HEK293 (cell line): Measurements from ENCODE around the gene HDHD3.
A peak's percentile ranks its signal among the peaks of the same experiment; 100 is the strongest.

ENCODE experiments used
- CTCF ChIA-PET: fragments of 350-600 bp; formaldehyde crosslinking; extraction: SDS; loops from one replicate; lab custom pipeline; 2021; ENCODE audit warnings: antibody characterized with exemption; lab: Yijun Ruan, JAX
- POLR2A ChIA-PET: fragments of 300-600 bp; formaldehyde crosslinking; extraction: SDS; loops from one replicate; lab custom pipeline; 2020; ENCODE audit warnings: antibody characterized with exemption, inconsistent platforms; lab: Yijun Ruan, JAX
- H3K27ac ChIP-seq: fragments of 200-500 bp; sonication (Bioruptor generic); 2 replicates; pipeline ENCODE4 v1.5.1; 2014; ENCODE audit warnings: low read depth, low read length, control low read depth, inconsistent platforms; ENCODE audit errors: extremely low read depth
- H3K36me3 ChIP-seq, 2 experiments: fragments of 200-500 bp in 1 of 2; sonication (Bioruptor generic) in 1 of 2; 1 replicate in 1 of 2; 2 replicates in 1 of 2; pipeline ENCODE4 v1.5.1; 2014 to 2017; ENCODE audit warnings: inconsistent platforms in 2 of 2, low read length in 2 of 2; ENCODE audit not compliant: control insufficient read depth in 2 of 2, insufficient read depth in 1 of 2
- H3K4me1 ChIP-seq: fragments of 200-500 bp; sonication (Bioruptor generic); 2 replicates; pipeline ENCODE4 v1.5.1; 2014; ENCODE audit warnings: mild to moderate bottlenecking, low read length, inconsistent platforms; ENCODE audit not compliant: control insufficient read depth, insufficient read depth
- H3K4me3 ChIP-seq: 2 replicates; pipeline ENCODE4 v1.5.1; 2011; ENCODE audit warnings: low read depth, mild to moderate bottlenecking, control low read depth, low read length, moderate library complexity
- H3K9me3 ChIP-seq: fragments of 200-500 bp; sonication (Bioruptor generic); 2 replicates; pipeline ENCODE4 v1.5.1; 2014; ENCODE audit warnings: low read depth, low read length, inconsistent platforms; ENCODE audit not compliant: control insufficient read depth, insufficient read depth
- KLF7 ChIP-seq: fragments of 450-650 bp; formaldehyde crosslinking; IDR thresholded peaks from 2 replicates; pipeline ENCODE4 v1.5.1; 2016; ENCODE audit warnings: missing biosample characterization, missing genetic modification characterization, borderline replicate concordance
- PRDM10 ChIP-seq: fragments of 450-650 bp; formaldehyde crosslinking; IDR thresholded peaks from 2 replicates; pipeline ENCODE4 v1.5.1; 2016; ENCODE audit warnings: missing biosample characterization, missing genetic modification characterization
- REST ChIP-seq: fragments of 450-650 bp; formaldehyde crosslinking; IDR thresholded peaks from 2 replicates; pipeline ENCODE4 v1.5.1; 2016; ENCODE audit warnings: missing biosample characterization, missing genetic modification characterization
- ZBTB17 ChIP-seq: fragments of 450-650 bp; formaldehyde crosslinking; IDR thresholded peaks from 2 replicates; pipeline ENCODE4 v1.5.1; 2016; ENCODE audit warnings: missing biosample characterization, missing genetic modification characterization
- ZFP37 ChIP-seq: fragments of 450-650 bp; formaldehyde crosslinking; IDR thresholded peaks from 2 replicates; pipeline ENCODE4 v1.5.1; 2016; ENCODE audit warnings: missing biosample characterization, missing genetic modification characterization
- ZNF112 ChIP-seq: fragments of 450-650 bp; formaldehyde crosslinking; IDR thresholded peaks from 2 replicates; pipeline ENCODE4 v1.5.0; 2017; ENCODE audit warnings: missing biosample characterization, missing genetic modification characterization
- ZNF274 ChIP-seq, 2 experiments: fragments of 200-500 bp in 1 of 2; fragments of 450-650 bp in 1 of 2; sonication (Bioruptor generic) in 1 of 2; formaldehyde crosslinking in 1 of 2; IDR thresholded peaks; 2 replicates each; pipeline versions ENCODE4 v1.5.1 to v1.6.1; 2014 to 2016; ENCODE audit warnings: borderline replicate concordance in 1 of 2, inconsistent platforms in 1 of 2, low read length in 1 of 2, missing biosample characterization in 1 of 2, missing genetic modification characterization in 1 of 2
- ZNF335 ChIP-seq: fragments of 450-650 bp; formaldehyde crosslinking; conservative IDR thresholded peaks from 2 replicates; pipeline ENCODE4 v1.5.1; 2016; ENCODE audit warnings: missing biosample characterization, missing genetic modification characterization
- ZNF398 ChIP-seq: fragments of 450-650 bp; formaldehyde crosslinking; IDR thresholded peaks from 2 replicates; pipeline ENCODE4 v1.5.1; 2017; ENCODE audit warnings: missing biosample characterization, missing genetic modification characterization
- ZNF639 ChIP-seq: fragments of 450-650 bp; formaldehyde crosslinking; IDR thresholded peaks from 2 replicates; pipeline ENCODE4 v1.5.1; 2016; ENCODE audit warnings: missing biosample characterization, missing genetic modification characterization

Gene HDHD3

DNA sequence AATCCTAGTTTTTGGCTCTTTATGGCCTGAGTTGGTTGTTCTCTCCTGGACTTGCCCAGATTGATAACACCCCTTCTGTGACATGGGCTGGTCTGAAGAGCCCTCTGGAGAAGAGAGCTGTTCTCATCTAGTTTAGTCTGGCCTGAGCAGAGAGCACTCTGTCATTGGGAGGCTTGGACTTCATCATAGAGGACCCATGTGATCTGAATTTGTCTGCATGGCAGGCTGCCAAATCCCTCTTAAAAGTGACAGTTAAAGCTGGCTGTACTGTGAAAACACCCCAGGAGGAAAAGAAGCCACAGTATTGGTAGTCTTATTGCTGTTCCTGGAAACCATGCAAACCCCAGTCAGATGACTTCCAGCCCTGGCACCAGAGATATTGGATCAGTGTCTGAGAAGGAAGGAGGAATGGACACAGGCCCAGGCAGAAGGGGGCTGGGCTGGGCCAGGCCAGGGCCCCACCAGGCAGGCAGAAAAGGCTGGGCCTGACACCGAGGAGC, 33.0 kb downstream of the HDHD3 start (continued):
- TF ChIP-seq ZFP37 (tag by site-specific recombination) = no peak
- no peak for TF ChIP-seq REST (tag by site-specific recombination)
- no peak for TF ChIP-seq ZNF274 (IDR thresholded peaks at IDR 0.05; ENCODE audit: low read length)
- no peak for TF ChIP-seq ZNF274 (tag by site-specific recombination; IDR thresholded peaks at IDR 0.05; ENCODE audit: borderline replicate concordance)
- TF ChIP-seq ZNF112 (tag by site-specific recombination) = no peak
- peak; percentile 97 for TF ChIP-seq ZBTB17 (tag by site-specific recombination)
- TF ChIP-seq ZNF639 (tag by site-specific recombination) = no peak

DNA sequence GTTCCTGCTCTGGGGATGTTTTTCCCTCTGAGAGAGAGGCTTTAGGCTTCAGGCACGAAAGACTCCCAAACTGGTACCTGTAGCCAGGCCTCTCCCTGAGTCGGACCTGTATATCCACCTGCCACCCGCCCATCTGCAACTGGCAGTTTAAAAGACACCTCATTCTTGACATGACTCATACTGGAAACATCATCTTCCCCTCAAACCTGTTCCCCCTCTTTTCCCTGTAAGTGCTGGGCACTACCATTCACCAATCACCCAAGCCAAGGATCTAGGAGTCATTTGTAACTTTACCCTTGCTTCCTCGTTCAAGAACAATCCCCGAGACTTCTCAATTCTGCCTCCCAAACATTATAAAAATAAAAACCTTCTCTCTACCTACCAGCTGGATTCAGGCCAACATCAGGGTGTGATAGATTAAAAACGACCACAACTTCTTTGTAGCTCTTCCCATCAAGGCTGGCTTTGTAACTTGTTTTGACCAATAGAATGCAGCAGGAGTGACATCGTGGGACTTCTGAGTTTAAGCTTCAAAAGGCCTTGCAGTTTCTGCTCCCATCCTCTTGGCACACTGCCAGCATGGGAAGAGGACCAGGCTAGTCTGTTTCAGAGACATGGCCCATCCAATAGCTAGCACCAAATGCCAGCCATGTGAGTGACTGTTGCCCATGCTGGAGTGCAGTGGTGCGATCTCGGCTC, 34.9 kb downstream of the HDHD3 start:
- no peak overlapping the region for H3K4me3 ChIP-seq
- 0 out of 2 replicates have a peak, but pooled peaks cover 4% of the 10 kb centered on the region for H3K4me1 ChIP-seq
- H3K36me3 ChIP-seq = no peaks in the 10 kb centered on the region
- H3K9me3 ChIP-seq = no peaks in the 10 kb centered on the region
- ChIA-PET POLR2A (interaction anchor here (1.0 to 2.8 kb wide), 3 partner anchors 9 to 68 kb away, joined by 3 to 20 read pairs (median 10); partner anchors contain the start of genes C9orf43 and POLE3), CTCF (interaction anchor here (0.7 kb wide), 1 partner anchor 61 kb away, joined by 3 read pairs; no protein-coding TSS in a partner anchor)
- TF ChIP-seq ZNF335 (tag by site-specific recombination) = peak; percentile 78
- peak; percentile 90 for TF ChIP-seq PRDM10 (tag by site-specific recombination)
- no peak for TF ChIP-seq KLF7
- TF ChIP-seq ZNF398 (tag by site-specific recombination) = 0 out of 2 replicates have a peak, but pooled peaks have one; percentile 62
- no peak overlapping the region for H3K27ac ChIP-seq
